Measurements from ENCODE around the gene OR1F1. TPM values are rescaled to one million over a fixed set of nuclear protein-coding genes. Genes with fewer than 3 reads are reported as not detected.
"Not testable (repeated sequence)": the region's sequence is repeated elsewhere in the genome, so short reads cannot be mapped to it uniquely, and the experiment has no call there.

OR1F1 gene
- total RNA-seq, 1 donor from 2014 or later = 0.32 TPM

DNA sequence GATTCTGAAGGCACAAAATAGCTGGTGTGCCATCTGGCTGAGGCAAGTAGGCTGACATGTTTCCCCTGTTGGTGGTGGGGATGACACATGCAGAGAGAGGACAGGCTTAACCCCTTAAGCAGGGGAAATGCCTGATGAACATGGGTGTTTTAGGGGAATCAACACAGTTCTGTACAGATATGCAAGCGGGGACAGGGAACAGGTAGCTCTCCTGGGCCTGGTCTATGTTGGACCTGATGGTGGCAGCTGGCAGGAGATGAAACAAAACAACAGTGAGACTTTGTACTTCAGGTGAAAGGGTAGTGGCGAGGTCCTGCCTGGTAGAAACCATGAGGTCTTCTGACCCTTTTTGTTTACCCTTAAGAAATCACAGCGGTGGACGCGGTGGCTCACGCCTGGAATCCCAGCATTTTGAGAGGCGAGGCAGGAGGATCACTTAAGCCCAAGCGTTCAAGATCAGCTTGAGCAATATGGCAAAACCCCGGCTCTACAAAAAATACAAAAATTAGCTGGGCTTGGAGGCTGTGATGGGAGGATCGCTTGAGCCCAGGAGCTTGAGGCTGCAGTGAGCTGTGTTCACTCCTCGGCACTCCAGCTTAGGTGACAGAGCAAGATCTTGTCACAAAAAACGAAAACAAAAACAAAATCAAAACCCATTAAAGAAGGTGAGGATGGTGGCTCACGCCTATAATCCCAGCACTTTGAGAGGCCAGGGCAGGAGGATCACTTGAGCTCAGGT is 10.5 kb downstream of the OR1F1 start:
- Histone ChIP-seq H3K4me2 (ENCODE audit: low read length) (no peak overlapping the region), H3K27me3 (ENCODE audit: insufficient read depth, low read length) (no peaks in the 10 kb centered on the region)
- FAIRE-seq = no peak

GRCh38 chr16:3202903-3203539 is 15.0 kb downstream of the OR1F1 start:
- Mint-ChIP-seq H3K4me3 (ENCODE audit: unreplicated experiment) (no peak overlapping the region), H3K9me3 (ENCODE audit: unreplicated experiment) (peaks cover 26% of the 10 kb centered on the region), H3K27ac (ENCODE audit: unreplicated experiment) (peak overlapping the region; percentile 12), H3K36me3 (ENCODE audit: low read depth, unreplicated experiment) (no peaks in the 10 kb centered on the region), H3K27me3 (ENCODE audit: low read depth, unreplicated experiment) (peaks cover 30% of the 10 kb centered on the region), H3K4me1 (ENCODE audit: low read depth, unreplicated experiment) (peaks cover 3% of the 10 kb centered on the region)
- no peaks in the 10 kb centered on the region for H4K20me1 ChIP-seq (ENCODE audit: insufficient read depth, low read length)
- no peak overlapping the region for H3K4me2 ChIP-seq (ENCODE audit: low read length)
- no peak overlapping the region for H3K27ac ChIP-seq (ENCODE audit: low read depth, low read length)
- H3K4me1 ChIP-seq (ENCODE audit: insufficient read depth, low read length) = no peaks in the 10 kb centered on the region
- H3K36me3 ChIP-seq (ENCODE audit: insufficient read depth, low read length) = no peaks in the 10 kb centered on the region
- no peak overlapping the region for H3K4me3 ChIP-seq (ENCODE audit: insufficient read depth, low read depth, low read length)
- no peaks in the 10 kb centered on the region for H3K79me2 ChIP-seq (ENCODE audit: insufficient read depth, low read length)
- no peak overlapping the region for H2AFZ ChIP-seq (ENCODE audit: low read depth, low read length)
- peaks cover 4% of the 10 kb centered on the region for H3K9me3 ChIP-seq (ENCODE audit: insufficient read depth, low read depth, low read length)
- no peaks in the 10 kb centered on the region for H3K27me3 ChIP-seq (ENCODE audit: insufficient read depth, low read length)
- no peak for TF ChIP-seq CTCF (IDR thresholded peaks at IDR 0.05; ENCODE audit: insufficient read depth, low read depth, low read length)
- TF ChIP-seq EZH2 (IDR thresholded peaks at IDR 0.05; ENCODE audit: insufficient read depth, low read length) = no peak
- H3K9ac ChIP-seq (ENCODE audit: low read length) = no peak overlapping the region
- DNase-seq (ENCODE audit: low read depth) = no peak
- FAIRE-seq = no peak

More for the DNA sequence above, 10.5 kb downstream of the OR1F1 start:
- Histone ChIP-seq H3K27ac (ENCODE audit: low read depth, low read length) (no peak overlapping the region), H3K9ac (ENCODE audit: low read length) (no peak overlapping the region), H3K79me2 (ENCODE audit: insufficient read depth, low read length) (no peaks in the 10 kb centered on the region), H2AFZ (ENCODE audit: low read depth, low read length) (no peak overlapping the region), H3K4me3 (ENCODE audit: insufficient read depth, low read depth, low read length) (no peak overlapping the region), H4K20me1 (ENCODE audit: insufficient read depth, low read length) (no peaks in the 10 kb centered on the region), H3K4me1 (ENCODE audit: insufficient read depth, low read length) (no peaks in the 10 kb centered on the region), H3K36me3 (ENCODE audit: insufficient read depth, low read length) (no peaks in the 10 kb centered on the region), H3K9me3 (ENCODE audit: insufficient read depth, low read depth, low read length) (no peaks in the 10 kb centered on the region)
- TF ChIP-seq EZH2 (IDR thresholded peaks at IDR 0.05; ENCODE audit: insufficient read depth, low read length) = no peak
- no peak for TF ChIP-seq CTCF (IDR thresholded peaks at IDR 0.05; ENCODE audit: insufficient read depth, low read depth, low read length)
- Mint-ChIP-seq H3K36me3 (ENCODE audit: low read depth, unreplicated experiment) (no peaks in the 10 kb centered on the region), H3K9me3 (ENCODE audit: unreplicated experiment) (peaks cover 7% of the 10 kb centered on the region), H3K4me1 (ENCODE audit: low read depth, unreplicated experiment) (peaks cover 3% of the 10 kb centered on the region), H3K4me3 (ENCODE audit: unreplicated experiment) (no peak overlapping the region), H3K27ac (ENCODE audit: unreplicated experiment) (no peak overlapping the region), H3K27me3 (ENCODE audit: low read depth, unreplicated experiment) (peaks cover 37% of the 10 kb centered on the region)
- DNase-seq (ENCODE audit: low read depth) = no peak

- not testable (repeated sequence) for H2AFZ ChIP-seq (ENCODE audit: low read depth, low read length); H3K27ac Mint-ChIP-seq (ENCODE audit: unreplicated experiment); DNase-seq (ENCODE audit: low read depth); H3K4me2 ChIP-seq (ENCODE audit: low read length); H3K27me3 ChIP-seq (ENCODE audit: insufficient read depth, low read length); FAIRE-seq; H3K9ac ChIP-seq (ENCODE audit: low read length); H3K4me1 Mint-ChIP-seq (ENCODE audit: low read depth, unreplicated experiment); H3K36me3 Mint-ChIP-seq (ENCODE audit: low read depth, unreplicated experiment); H3K36me3 ChIP-seq (ENCODE audit: insufficient read depth, low read length); H3K4me3 Mint-ChIP-seq (ENCODE audit: unreplicated experiment); H3K9me3 ChIP-seq (ENCODE audit: insufficient read depth, low read depth, low read length); H4K20me1 ChIP-seq (ENCODE audit: insufficient read depth, low read length); H3K79me2 ChIP-seq (ENCODE audit: insufficient read depth, low read length); H3K27ac ChIP-seq (ENCODE audit: low read depth, low read length); H3K4me3 ChIP-seq (ENCODE audit: insufficient read depth, low read depth, low read length); H3K4me1 ChIP-seq (ENCODE audit: insufficient read depth, low read length)
- Mint-ChIP-seq H3K27me3 (ENCODE audit: low read depth, unreplicated experiment) (peaks cover 12% of the 10 kb centered on the region), H3K9me3 (ENCODE audit: unreplicated experiment) (peaks cover 28% of the 10 kb centered on the region)
These were observed 17.9 kb downstream of the OR1F1 start for GRCh38 chr16:3205939-3206338.

Data from astrocyte (in vitro differentiated cells and primary cell).